ENCODE measurements around the gene CDH11. TPM values are rescaled to one million over a fixed set of nuclear protein-coding genes. Genes with fewer than 3 reads are reported as not detected.

The CDH11 gene
- total RNA-seq, 1 experiment from 2014 or later: 297 TPM

GRCh38 chr16:65116818-65117430, 4.9 kb downstream of the CDH11 start:
- H3K4me3 ChIP-seq (ENCODE audit: low read depth, low read length, poor library complexity, severe bottlenecking): peak overlapping the region; percentile 79
- intact Hi-C loops (cut with micrococcal nuclease; ENCODE audit: unreplicated experiment): loop anchor here (5.0 to 10.0 kb wide), 6 partner anchors 125 to 1752 kb away; no protein-coding TSS in a partner anchor
- CTCF ChIA-PET: no interaction called here

DNA sequence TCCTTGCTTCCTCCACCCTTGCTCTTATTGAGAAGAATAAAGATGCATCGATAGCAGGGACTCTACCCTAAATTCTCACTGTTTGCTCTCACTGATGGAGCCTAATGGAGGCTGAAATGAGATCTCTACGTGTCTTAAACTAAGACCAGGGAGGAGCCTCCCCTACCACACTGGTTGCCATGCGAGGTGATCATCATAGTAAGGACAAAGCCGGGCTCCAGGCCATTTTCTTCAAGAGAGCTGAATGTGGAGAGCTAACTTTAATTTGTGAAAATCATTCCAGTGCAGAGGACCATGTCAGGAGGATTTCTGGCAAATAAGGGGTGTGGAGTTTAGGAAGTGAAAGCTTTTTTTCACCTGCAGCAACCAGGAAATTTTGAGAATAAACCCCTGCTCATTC, 5.6 kb downstream of the CDH11 start:
- POLR2A ChIA-PET (ENCODE audit: low non-redundant PET): interaction anchor here (0.5 kb wide), 1 partner anchor 94 kb away, joined by 3 read pairs; no protein-coding TSS in a partner anchor
- H3K27ac ChIP-seq (ENCODE audit: low read depth, low read length, poor library complexity, severe bottlenecking): no peak overlapping the region
- no TSS peak for BruUV-seq (replicated peaks)
- CTCF ChIA-PET: no interaction called here
- H3K27me3 ChIP-seq (replicated peaks; ENCODE audit: insufficient read depth, low read depth, low read length, poor library complexity): no peaks in the 10 kb centered on the region
- intact Hi-C loops (cut with micrococcal nuclease; ENCODE audit: unreplicated experiment): loop anchor here (5.0 to 10.0 kb wide), 6 partner anchors 124 to 1751 kb away; no protein-coding TSS in a partner anchor
- no peak for DNase-seq (ENCODE audit: low spot score)
- H3K9me3 ChIP-seq (ENCODE audit: low read depth, low read length, poor library complexity, severe bottlenecking): no peaks in the 10 kb centered on the region
- H3K4me3 ChIP-seq (ENCODE audit: low read depth, low read length, poor library complexity, severe bottlenecking): no peak overlapping the region
- TF ChIP-seq CTCF (conservative IDR thresholded peaks at IDR 0.05; ENCODE audit: low read depth, low read length) (no peak), EZH2 (IDR thresholded peaks at IDR 0.05; ENCODE audit: borderline replicate concordance, low read depth, low read length, poor library complexity, severe bottlenecking) (no peak)
- H3K36me3 ChIP-seq (ENCODE audit: insufficient read depth, low read length, poor library complexity, severe bottlenecking): peaks cover 64% of the 10 kb centered on the region
- H3K4me1 ChIP-seq (ENCODE audit: insufficient read depth, low read length, poor library complexity, severe bottlenecking): peaks cover 33% of the 10 kb centered on the region

More at GRCh38 chr16:65116818-65117430, 4.9 kb downstream of the CDH11 start:
- no peaks in the 10 kb centered on the region for H3K27me3 ChIP-seq (replicated peaks; ENCODE audit: insufficient read depth, low read depth, low read length, poor library complexity)
- no peak overlapping the region for H3K27ac ChIP-seq (ENCODE audit: low read depth, low read length, poor library complexity, severe bottlenecking)
- no peak for DNase-seq (ENCODE audit: low spot score)
- no peaks in the 10 kb centered on the region for H3K9me3 ChIP-seq (ENCODE audit: low read depth, low read length, poor library complexity, severe bottlenecking)
- TF ChIP-seq EZH2 (IDR thresholded peaks at IDR 0.05; ENCODE audit: borderline replicate concordance, low read depth, low read length, poor library complexity, severe bottlenecking): no peak
- TF ChIP-seq CTCF (conservative IDR thresholded peaks at IDR 0.05; ENCODE audit: low read depth, low read length): no peak
- POLR2A ChIA-PET (ENCODE audit: low non-redundant PET): no interaction called here
- peaks cover 33% of the 10 kb centered on the region for H3K4me1 ChIP-seq (ENCODE audit: insufficient read depth, low read length, poor library complexity, severe bottlenecking)
- BruUV-seq (replicated peaks): no TSS peak
- H3K36me3 ChIP-seq (ENCODE audit: insufficient read depth, low read length, poor library complexity, severe bottlenecking): peaks cover 61% of the 10 kb centered on the region

DNA sequence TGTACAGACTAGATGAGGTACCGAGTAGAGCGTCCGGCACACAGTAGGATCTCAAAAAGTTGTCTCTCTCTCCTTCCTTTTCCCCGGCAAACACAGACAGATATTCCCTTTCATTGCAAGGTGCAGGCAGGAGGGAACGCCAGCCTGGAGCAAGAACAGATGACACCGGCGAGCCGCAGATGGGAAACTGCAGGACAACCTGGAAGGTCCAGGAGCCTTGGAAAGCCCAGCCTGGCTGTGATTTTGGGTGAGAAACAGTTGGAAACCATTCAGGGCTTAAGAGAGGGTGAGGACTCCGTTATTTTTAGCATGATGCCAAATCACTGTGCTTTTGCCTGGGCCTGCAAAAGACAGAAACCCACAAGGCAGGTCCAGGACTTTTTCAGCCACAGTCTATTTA, 7.3 kb downstream of the CDH11 start:
- no peaks in the 10 kb centered on the region for H3K9me3 ChIP-seq (ENCODE audit: low read depth, low read length, poor library complexity, severe bottlenecking)
- H3K4me3 ChIP-seq (ENCODE audit: low read depth, low read length, poor library complexity, severe bottlenecking): no peak overlapping the region
- no peak overlapping the region for H3K27ac ChIP-seq (ENCODE audit: low read depth, low read length, poor library complexity, severe bottlenecking)
- no peaks in the 10 kb centered on the region for H3K27me3 ChIP-seq (replicated peaks; ENCODE audit: insufficient read depth, low read depth, low read length, poor library complexity)
- BruUV-seq (replicated peaks): no TSS peak
- TF ChIP-seq EZH2 (IDR thresholded peaks at IDR 0.05; ENCODE audit: borderline replicate concordance, low read depth, low read length, poor library complexity, severe bottlenecking) (no peak), CTCF (conservative IDR thresholded peaks at IDR 0.05; ENCODE audit: low read depth, low read length) (no peak)
- POLR2A ChIA-PET (ENCODE audit: low non-redundant PET): interaction anchor here (0.6 kb wide), 1 partner anchor 457 kb away, joined by 3 read pairs; no protein-coding TSS in a partner anchor
- no peak for DNase-seq (ENCODE audit: low spot score)
- H3K4me1 ChIP-seq (ENCODE audit: insufficient read depth, low read length, poor library complexity, severe bottlenecking): peaks cover 33% of the 10 kb centered on the region
- intact Hi-C loops (cut with micrococcal nuclease; ENCODE audit: unreplicated experiment): loop anchor here (10.0 kb wide), 3 partner anchors 630 to 1750 kb away; no protein-coding TSS in a partner anchor
- CTCF ChIA-PET: no interaction called here
- peaks cover 69% of the 10 kb centered on the region for H3K36me3 ChIP-seq (ENCODE audit: insufficient read depth, low read length, poor library complexity, severe bottlenecking)
